ENCODE measurements around the gene SLC17A9. TPM values are rescaled to one million over a fixed set of nuclear protein-coding genes. Genes with fewer than 3 reads are reported as not detected.

SLC17A9 gene
- total and polyA plus RNA-seq, 7 experiments from 2014 or later = 0.44 to 12.6 (median 3.5) TPM

DNA sequence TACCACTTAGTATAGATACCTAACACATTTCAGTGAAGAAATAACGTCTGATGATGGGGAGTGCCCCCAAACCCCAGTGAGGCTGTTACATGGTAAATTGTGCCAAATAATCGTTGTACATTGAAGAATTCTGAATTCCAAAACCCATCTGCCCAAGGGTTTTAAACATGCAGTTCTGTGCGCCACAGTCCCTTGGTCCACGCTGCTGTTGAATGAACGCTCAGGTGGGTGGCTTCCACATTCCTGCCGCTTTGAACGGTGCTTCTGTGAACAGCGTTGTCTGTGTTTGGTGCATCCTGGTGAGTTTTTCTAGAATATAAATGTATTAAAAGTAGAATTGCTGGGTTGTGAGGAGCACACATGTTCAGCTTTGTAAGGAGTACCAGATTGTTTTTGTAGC is 11.6 kb upstream of the SLC17A9 start:
- H3K27ac Mint-ChIP-seq = peak overlapping the region in 2 of 9 donors; percentile 10 to 59
- H3K4me1 Mint-ChIP-seq = peaks cover 24 to 56% (median 45%) of the 10 kb centered on the region in 7 donors
- peaks cover 10 to 20% (median 14%) of the 10 kb centered on the region in 5 donors for H3K36me3 Mint-ChIP-seq

GRCh38 chr20:62941792-62942191 is 10.7 kb upstream of the SLC17A9 start:
- H3K9me3 ChIP-seq (ENCODE audit: control insufficient read depth in 2 of 3, low read length in 3 of 3) = no peaks in the 10 kb centered on the region
- CTCF ChIA-PET = interaction anchor here (1.1 kb wide), 1 partner anchor 11 kb away, joined by 3 read pairs; no protein-coding TSS in a partner anchor
- Mint-ChIP-seq H3K27me3 (no peaks in the 10 kb centered on the region), H3K4me3 (peak overlapping the region in 1 of 10 donors; percentile 36), H3K27ac (peak overlapping the region in 1 of 9 donors; percentile 28), H3K36me3 (peaks cover 10 to 26% (median 18%) of the 10 kb centered on the region in 5 donors), H3K9me3 (no peaks in the 10 kb centered on the region), H3K4me1 (peaks cover 24 to 54% (median 44%) of the 10 kb centered on the region in 7 donors)
- H3K4me3 ChIP-seq (ENCODE audit: low read length) = no peak overlapping the region
- DNase-seq (no peak), ATAC-seq (no peak)
- H3K27me3 ChIP-seq (ENCODE audit: control insufficient read depth in 2 of 2, insufficient read depth in 2 of 2, low read length in 2 of 2) = no peaks in the 10 kb centered on the region
- peaks cover 8 to 65% (median 18%) of the 10 kb centered on the region in 3 experiments for H3K36me3 ChIP-seq (ENCODE audit: control insufficient read depth in 2 of 3, insufficient read depth in 3 of 3, low read length in 3 of 3)
- H3K27ac ChIP-seq (ENCODE audit: low read depth, low read length) = no peak overlapping the region
- POLR2A ChIA-PET = no interaction called here
- intact Hi-C loops (cut with micrococcal nuclease) = no loop called here
- peaks cover 12 to 18% of the 10 kb centered on the region in 2 donors for H3K4me1 ChIP-seq (ENCODE audit: control insufficient read depth in 2 of 2, insufficient read depth in 2 of 2, low read length in 2 of 2)

More for the DNA sequence above, 11.6 kb upstream of the SLC17A9 start:
- POLR2A ChIA-PET = no interaction called here
- CTCF ChIA-PET = interaction anchor here (1.4 kb wide), 1 partner anchor 24 kb away, joined by 4 read pairs; no protein-coding TSS in a partner anchor
- Histone ChIP-seq H3K4me3 (ENCODE audit: low read length) (no peak overlapping the region), H3K9me3 (ENCODE audit: control insufficient read depth in 2 of 3, low read length in 3 of 3) (no peaks in the 10 kb centered on the region), H3K36me3 (ENCODE audit: control insufficient read depth in 2 of 3, insufficient read depth in 3 of 3, low read length in 3 of 3) (peaks cover 6 to 56% (median 10%) of the 10 kb centered on the region in 3 experiments), H3K27me3 (ENCODE audit: control insufficient read depth in 2 of 2, insufficient read depth in 2 of 2, low read length in 2 of 2) (no peaks in the 10 kb centered on the region), H3K4me1 (ENCODE audit: control insufficient read depth in 2 of 2, insufficient read depth in 2 of 2, low read length in 2 of 2) (peaks cover 21 to 27% of the 10 kb centered on the region in 2 donors), H3K27ac (ENCODE audit: low read depth, low read length) (no peak overlapping the region)
- H3K27me3 Mint-ChIP-seq = no peaks in the 10 kb centered on the region
- no peak for DNase-seq
- ATAC-seq = no peak
- peak overlapping the region in 2 of 10 donors; percentile 36 to 49 for H3K4me3 Mint-ChIP-seq
- intact Hi-C loops (cut with micrococcal nuclease) = no loop called here
- no peaks in the 10 kb centered on the region for H3K9me3 Mint-ChIP-seq

- Mint-ChIP-seq H3K27ac (peak overlapping the region in 1 of 9 donors; percentile 28), H3K9me3 (no peaks in the 10 kb centered on the region), H3K27me3 (no peaks in the 10 kb centered on the region), H3K4me3 (no peak overlapping the region), H3K4me1 (peaks cover 20 to 54% (median 39%) of the 10 kb centered on the region in 7 donors), H3K36me3 (peaks cover 11 to 33% (median 22%) of the 10 kb centered on the region in 5 donors)
- no peak for ATAC-seq
- no peaks in the 10 kb centered on the region for H3K27me3 ChIP-seq (ENCODE audit: control insufficient read depth in 2 of 2, insufficient read depth in 2 of 2, low read length in 2 of 2)
- H3K9me3 ChIP-seq (ENCODE audit: control insufficient read depth in 2 of 3, low read length in 3 of 3) = no peaks in the 10 kb centered on the region
- ChIA-PET CTCF (interaction anchor here (1.1 kb wide), 1 partner anchor 11 kb away, joined by 3 read pairs; no protein-coding TSS in a partner anchor), POLR2A (no interaction called here)
- H3K36me3 ChIP-seq (ENCODE audit: control insufficient read depth in 2 of 3, insufficient read depth in 3 of 3, low read length in 3 of 3) = peaks cover 12 to 67% (median 19%) of the 10 kb centered on the region in 3 experiments
- H3K4me3 ChIP-seq (ENCODE audit: low read length) = no peak overlapping the region
- H3K4me1 ChIP-seq (ENCODE audit: control insufficient read depth in 2 of 2, insufficient read depth in 2 of 2, low read length in 2 of 2) = peaks cover 10 to 14% of the 10 kb centered on the region in 2 donors
- H3K27ac ChIP-seq (ENCODE audit: low read depth, low read length) = no peak overlapping the region
- DNase-seq = no peak
- intact Hi-C loops (cut with micrococcal nuclease) = no loop called here
These were observed 10.1 kb upstream of the SLC17A9 start for GRCh38 chr20:62942456-62942855.

DNA sequence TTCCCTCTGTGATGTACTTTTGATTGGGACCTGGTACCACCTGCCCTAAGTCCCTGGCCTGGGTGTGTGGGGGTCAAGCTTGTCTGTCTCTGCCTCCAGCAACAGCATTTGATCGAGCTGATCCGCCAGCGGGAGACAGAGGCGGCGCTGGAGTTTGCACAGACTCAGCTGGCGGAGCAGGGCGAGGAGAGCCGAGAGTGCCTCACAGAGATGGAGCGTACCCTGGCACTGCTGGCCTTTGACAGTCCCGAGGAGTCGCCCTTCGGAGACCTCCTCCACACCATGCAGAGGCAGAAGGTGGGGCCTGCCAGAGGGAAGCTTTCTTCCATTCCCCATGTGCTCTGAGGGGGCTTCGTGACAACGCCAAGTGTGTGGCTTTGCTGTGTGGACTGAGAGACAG is 9.1 kb upstream of the SLC17A9 start:
- Histone ChIP-seq H3K9me3 (ENCODE audit: control insufficient read depth in 2 of 3, low read length in 3 of 3) (no peaks in the 10 kb centered on the region), H3K4me3 (ENCODE audit: low read length) (no peak overlapping the region), H3K27ac (ENCODE audit: low read depth, low read length) (no peak overlapping the region), H3K4me1 (ENCODE audit: control insufficient read depth in 2 of 2, insufficient read depth in 2 of 2, low read length in 2 of 2) (peaks cover 10 to 14% of the 10 kb centered on the region in 2 donors), H3K36me3 (ENCODE audit: control insufficient read depth in 2 of 3, insufficient read depth in 3 of 3, low read length in 3 of 3) (peaks cover 12 to 71% (median 19%) of the 10 kb centered on the region in 3 experiments), H3K27me3 (ENCODE audit: control insufficient read depth in 2 of 2, insufficient read depth in 2 of 2, low read length in 2 of 2) (no peaks in the 10 kb centered on the region)
- Mint-ChIP-seq H3K36me3 (peaks cover 14 to 42% (median 25%) of the 10 kb centered on the region in 5 donors), H3K27ac (no peak overlapping the region), H3K4me3 (no peak overlapping the region), H3K9me3 (no peaks in the 10 kb centered on the region), H3K4me1 (peaks cover 19 to 49% (median 38%) of the 10 kb centered on the region in 7 donors), H3K27me3 (no peaks in the 10 kb centered on the region)
- intact Hi-C loops (cut with micrococcal nuclease) = no loop called here
- CTCF ChIA-PET = interaction anchor here (1.1 kb wide), 1 partner anchor 10 kb away, joined by 3 read pairs; no protein-coding TSS in a partner anchor
- ATAC-seq = no peak
- POLR2A ChIA-PET = no interaction called here
- DNase-seq = no peak

GRCh38 chr20:62944184-62944583 is 8.3 kb upstream of the SLC17A9 start:
- peaks cover 12 to 75% (median 19%) of the 10 kb centered on the region in 3 experiments for H3K36me3 ChIP-seq (ENCODE audit: control insufficient read depth in 2 of 3, insufficient read depth in 3 of 3, low read length in 3 of 3)
- peak overlapping the region in 1 of 10 donors; percentile 26 for H3K4me3 Mint-ChIP-seq
- DNase-seq (no peak), ATAC-seq (no peak)
- peak overlapping the region in 1 of 9 donors; percentile 28 for H3K27ac Mint-ChIP-seq
- H3K27me3 Mint-ChIP-seq = no peaks in the 10 kb centered on the region
- H3K4me1 Mint-ChIP-seq = peaks cover 12 to 41% (median 32%) of the 10 kb centered on the region in 7 donors
- no peak overlapping the region for H3K4me3 ChIP-seq (ENCODE audit: low read length)
- H3K9me3 Mint-ChIP-seq = peaks cover 0 to 3% (median 0%) of the 10 kb centered on the region in 11 donors
- H3K36me3 Mint-ChIP-seq = peaks cover 18 to 47% (median 30%) of the 10 kb centered on the region in 5 donors
- ChIA-PET POLR2A (interaction anchor here (1.5 kb wide), 1 partner anchor 9 kb away, joined by 6 read pairs; no protein-coding TSS in a partner anchor), CTCF (interaction anchor here (1.1 kb wide), 1 partner anchor 9 kb away, joined by 3 read pairs; no protein-coding TSS in a partner anchor)
- peaks cover 8% of the 10 kb centered on the region in 2 donors for H3K4me1 ChIP-seq (ENCODE audit: control insufficient read depth in 2 of 2, insufficient read depth in 2 of 2, low read length in 2 of 2)
- H3K9me3 ChIP-seq (ENCODE audit: control insufficient read depth in 2 of 3, low read length in 3 of 3) = no peaks in the 10 kb centered on the region
- no peak overlapping the region for H3K27ac ChIP-seq (ENCODE audit: low read depth, low read length)
- no peaks in the 10 kb centered on the region for H3K27me3 ChIP-seq (ENCODE audit: control insufficient read depth in 2 of 2, insufficient read depth in 2 of 2, low read length in 2 of 2)
- intact Hi-C loops (cut with micrococcal nuclease) = no loop called here

- DNase-seq = no peak
- POLR2A ChIA-PET = interaction anchor here (1.5 kb wide), 1 partner anchor 10 kb away, joined by 6 read pairs; no protein-coding TSS in a partner anchor
- no peaks in the 10 kb centered on the region for H3K27me3 Mint-ChIP-seq
- CTCF ChIA-PET = no interaction called here
- H3K4me3 Mint-ChIP-seq = no peak overlapping the region
- no peaks in the 10 kb centered on the region for H3K9me3 ChIP-seq (ENCODE audit: control insufficient read depth in 2 of 3, low read length in 3 of 3)
- no peaks in the 10 kb centered on the region for H3K27me3 ChIP-seq (ENCODE audit: control insufficient read depth in 2 of 2, insufficient read depth in 2 of 2, low read length in 2 of 2)
- peaks cover 2% of the 10 kb centered on the region in 2 donors for H3K4me1 ChIP-seq (ENCODE audit: control insufficient read depth in 2 of 2, insufficient read depth in 2 of 2, low read length in 2 of 2)
- no peak overlapping the region for H3K27ac Mint-ChIP-seq
- peaks cover 21 to 53% (median 32%) of the 10 kb centered on the region in 5 donors for H3K36me3 Mint-ChIP-seq
- H3K27ac ChIP-seq (ENCODE audit: low read depth, low read length) = no peak overlapping the region
- no peak overlapping the region for H3K4me3 ChIP-seq (ENCODE audit: low read length)
- H3K4me1 Mint-ChIP-seq = peaks cover 7 to 39% (median 28%) of the 10 kb centered on the region in 7 donors
- H3K36me3 ChIP-seq (ENCODE audit: control insufficient read depth in 2 of 3, insufficient read depth in 3 of 3, low read length in 3 of 3) = peaks cover 12 to 81% (median 19%) of the 10 kb centered on the region in 3 experiments
- no peak for ATAC-seq
- H3K9me3 Mint-ChIP-seq = peaks cover 0 to 3% (median 0%) of the 10 kb centered on the region in 11 donors
- intact Hi-C loops (cut with micrococcal nuclease) = no loop called here
These were observed 7.8 kb upstream of the SLC17A9 start for GRCh38 chr20:62944746-62945145.
